Cardiac septum (tissue), 1 donor: ENCODE measurements around the gene ZNF346. TPM values are rescaled to one million over a fixed set of nuclear protein-coding genes. Genes with fewer than 3 reads are reported as not detected.

Experiments used
- DNase-seq: peaks from one replicate; pipeline ENCODE4 v3.0.0-alpha.2; 2020; ENCODE audit warnings: low spot score
- intact Hi-C: fragments of 100-400 bp; cut with DNase I; formaldehyde crosslinking; loops from one replicate; pipeline ENCODE4 v1.14.0; 2022
- total RNA-seq: library from RNA; stranded (reverse); fragmentation: NEBNext Ultra II Directional; extraction: Animal tissue kit (Norgen Biotek cat#: 25700); gene quantifications from one replicate; pipeline ENCODE4 v1.2.1, GENCODE V29; 2021
- donor health status: DM: no; HTN: no; CAD: no.

The ZNF346 gene
- total RNA-seq, 1 donor from 2014 or later, result 9.1 TPM

- intact Hi-C loops, result no loop called here
- DNase-seq, result no peak
Observed at GRCh38 chr5:177090813-177091212, 68.3 kb downstream of the ZNF346 start.

- intact Hi-C loops, result no loop called here
- DNase-seq, result no peak
Observed at GRCh38 chr5:177091232-177091631, 68.7 kb downstream of the ZNF346 start.

- no peak for DNase-seq
- intact Hi-C loops, result no loop called here
Observed at GRCh38 chr5:177092178-177093081, 69.9 kb downstream of the ZNF346 start.

- intact Hi-C loops, result no loop called here
- no peak for DNase-seq
Observed at GRCh38 chr5:177093082-177093712, 70.7 kb downstream of the ZNF346 start.

GRCh38 chr5:177093803-177094202 lies 71.3 kb downstream of the ZNF346 start:
- intact Hi-C loops, result no loop called here
- no peak for DNase-seq

DNA sequence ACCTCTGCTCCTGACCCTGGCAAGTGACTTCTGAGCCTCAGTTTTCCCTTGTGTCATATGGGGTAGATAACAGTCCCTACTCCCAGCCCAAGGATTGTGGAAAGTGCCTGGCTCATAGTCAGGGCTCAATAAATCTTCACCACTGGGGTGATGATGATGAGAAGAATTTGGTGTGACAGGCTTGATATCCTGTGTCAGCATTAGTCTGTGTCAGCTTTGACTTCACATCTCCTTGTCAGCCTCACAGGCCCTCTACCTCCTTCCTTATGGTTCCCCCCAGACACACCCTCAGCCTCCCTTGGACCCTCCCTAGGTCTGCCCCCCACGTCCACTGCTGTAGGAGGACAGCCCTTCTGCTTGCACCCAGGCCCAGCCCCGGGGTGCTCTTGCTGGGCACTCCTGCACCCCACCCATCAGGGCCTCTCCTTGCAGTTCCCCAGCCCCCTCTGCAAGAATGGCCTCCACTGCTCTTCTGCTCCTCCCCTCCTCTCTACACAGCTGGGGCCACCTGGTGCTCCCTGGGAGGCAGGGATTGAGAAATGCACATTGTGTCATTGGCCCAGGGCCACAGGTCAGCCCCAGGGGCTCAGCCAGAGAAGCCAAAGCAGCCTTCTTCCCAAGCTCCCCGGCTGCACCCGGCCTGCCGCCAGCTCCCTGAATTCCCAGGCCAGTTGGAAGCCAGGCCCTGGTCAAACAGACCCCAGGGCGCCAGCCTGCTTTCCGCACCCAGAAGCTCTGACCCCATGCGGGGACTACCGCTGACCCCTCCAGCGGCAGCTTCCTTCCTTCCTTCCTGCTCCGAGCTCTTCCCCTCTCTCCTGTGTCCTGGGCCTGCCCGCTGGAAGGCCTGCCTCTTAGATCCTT lies 72.0 kb downstream of the ZNF346 start:
- DNase-seq, result no peak
- intact Hi-C loops, result no loop called here

- no peak for DNase-seq
Observed at GRCh38 chr5:177095088-177095669, 72.7 kb downstream of the ZNF346 start.

DNA sequence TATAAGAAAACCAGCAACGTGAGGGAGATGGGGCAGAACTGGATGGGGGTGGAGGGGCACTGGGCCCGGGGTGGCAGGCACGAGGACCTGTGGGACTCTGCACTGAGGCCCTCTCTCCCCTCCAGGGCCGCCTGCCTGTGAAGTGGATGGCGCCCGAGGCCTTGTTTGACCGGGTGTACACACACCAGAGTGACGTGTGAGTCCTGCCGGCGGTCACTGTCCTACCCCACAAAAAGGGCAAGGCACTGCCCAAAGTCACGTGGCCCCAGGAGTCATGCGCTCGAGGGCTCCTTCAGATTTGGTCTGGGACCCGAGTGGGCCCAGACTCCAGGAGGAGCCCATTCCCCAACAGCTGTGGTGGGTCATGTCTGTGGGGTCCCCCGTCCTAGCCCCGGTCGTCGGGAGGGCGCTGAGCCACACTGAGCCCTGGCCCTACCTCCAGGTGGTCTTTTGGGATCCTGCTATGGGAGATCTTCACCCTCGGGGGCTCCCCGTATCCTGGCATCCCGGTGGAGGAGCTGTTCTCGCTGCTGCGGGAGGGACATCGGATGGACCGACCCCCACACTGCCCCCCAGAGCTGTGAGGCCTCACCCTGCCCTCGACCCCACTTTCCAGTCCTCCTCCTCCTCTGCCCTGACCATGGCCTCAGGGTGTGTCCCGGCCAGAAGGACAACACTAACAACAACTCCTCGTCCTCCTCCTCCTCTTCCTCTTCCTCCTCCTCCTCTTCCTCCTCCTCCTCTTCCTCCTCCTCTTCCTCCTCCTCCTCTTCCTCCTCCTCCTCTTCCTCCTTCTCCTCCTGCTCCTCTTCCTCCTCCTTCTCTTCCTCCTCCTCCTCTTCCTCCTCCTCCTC lies 73.9 kb downstream of the ZNF346 start:
- no peak for DNase-seq
- intact Hi-C loops, result no loop called here

More at GRCh38 chr5:177095088-177095669, 72.7 kb downstream of the ZNF346 start:
- intact Hi-C loops, result no loop called here

GRCh38 chr5:177097016-177097985 lies 74.8 kb downstream of the ZNF346 start:
- intact Hi-C loops, result no loop called here
- no peak for DNase-seq

GRCh38 chr5:177098120-177098469 lies 75.6 kb downstream of the ZNF346 start:
- intact Hi-C loops, result no loop called here
- DNase-seq, result no peak

DNA sequence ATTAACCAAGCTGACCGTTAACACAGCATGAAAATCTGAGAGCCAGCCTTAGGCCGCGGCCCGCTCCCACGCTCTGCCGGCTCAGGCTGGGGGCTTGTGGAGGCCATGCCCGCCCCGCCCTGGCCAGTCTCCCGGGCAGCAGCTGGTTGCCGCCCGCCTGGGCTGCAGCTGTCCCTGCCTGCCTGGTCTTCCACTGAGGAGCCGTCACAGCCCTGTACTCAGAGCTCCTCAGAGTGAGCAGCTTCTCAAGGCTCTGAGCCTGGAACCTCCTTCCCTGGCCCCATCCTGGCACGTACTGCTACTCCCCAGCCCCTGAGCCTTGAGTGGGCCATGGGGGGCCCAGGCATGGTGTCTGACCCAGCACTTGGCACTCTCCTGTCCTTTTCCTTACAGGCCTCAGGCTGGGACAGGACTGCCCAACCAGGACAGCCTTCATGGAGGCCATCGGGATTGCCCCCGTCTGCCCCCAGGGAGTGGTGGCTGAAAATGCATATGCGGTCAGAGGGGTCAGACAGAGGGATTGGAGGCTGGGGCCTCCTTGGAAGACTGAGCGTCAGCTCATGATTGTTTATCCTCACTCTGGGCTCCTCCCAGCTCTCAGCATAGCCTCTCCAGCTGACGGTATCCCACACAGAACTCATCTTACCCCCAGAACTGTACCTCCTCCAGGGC lies 76.1 kb downstream of the ZNF346 start:
- DNase-seq, result no peak
- intact Hi-C loops, result no loop called here

GRCh38 chr5:177099422-177100093 lies 77.1 kb downstream of the ZNF346 start:
- intact Hi-C loops, result no loop called here
- DNase-seq, result no peak

DNA sequence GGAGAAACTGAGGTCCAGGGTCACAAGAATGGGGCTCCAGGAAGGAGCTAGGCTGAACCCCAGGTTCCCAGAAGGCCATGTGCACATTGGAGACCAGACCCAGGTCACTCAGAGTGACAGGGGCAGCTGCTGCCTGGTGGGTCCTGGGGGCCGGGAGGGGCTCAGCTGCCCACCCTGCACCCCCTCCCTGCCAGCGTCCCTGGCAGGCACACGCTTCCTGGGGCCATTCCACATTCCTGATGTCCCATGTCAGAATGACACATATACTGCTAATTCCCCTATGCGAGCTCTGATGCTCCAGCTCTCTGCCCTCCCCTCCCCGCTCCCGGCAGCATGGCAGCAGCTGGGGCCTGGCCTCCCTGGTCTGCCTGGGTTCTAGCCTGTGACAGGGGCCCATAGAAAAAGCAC lies 78.2 kb downstream of the ZNF346 start:
- intact Hi-C loops, result no loop called here
- DNase-seq, result no peak

- DNase-seq, result no peak
- intact Hi-C loops, result no loop called here
Observed at GRCh38 chr5:177103523-177104253, 81.2 kb downstream of the ZNF346 start.

DNA sequence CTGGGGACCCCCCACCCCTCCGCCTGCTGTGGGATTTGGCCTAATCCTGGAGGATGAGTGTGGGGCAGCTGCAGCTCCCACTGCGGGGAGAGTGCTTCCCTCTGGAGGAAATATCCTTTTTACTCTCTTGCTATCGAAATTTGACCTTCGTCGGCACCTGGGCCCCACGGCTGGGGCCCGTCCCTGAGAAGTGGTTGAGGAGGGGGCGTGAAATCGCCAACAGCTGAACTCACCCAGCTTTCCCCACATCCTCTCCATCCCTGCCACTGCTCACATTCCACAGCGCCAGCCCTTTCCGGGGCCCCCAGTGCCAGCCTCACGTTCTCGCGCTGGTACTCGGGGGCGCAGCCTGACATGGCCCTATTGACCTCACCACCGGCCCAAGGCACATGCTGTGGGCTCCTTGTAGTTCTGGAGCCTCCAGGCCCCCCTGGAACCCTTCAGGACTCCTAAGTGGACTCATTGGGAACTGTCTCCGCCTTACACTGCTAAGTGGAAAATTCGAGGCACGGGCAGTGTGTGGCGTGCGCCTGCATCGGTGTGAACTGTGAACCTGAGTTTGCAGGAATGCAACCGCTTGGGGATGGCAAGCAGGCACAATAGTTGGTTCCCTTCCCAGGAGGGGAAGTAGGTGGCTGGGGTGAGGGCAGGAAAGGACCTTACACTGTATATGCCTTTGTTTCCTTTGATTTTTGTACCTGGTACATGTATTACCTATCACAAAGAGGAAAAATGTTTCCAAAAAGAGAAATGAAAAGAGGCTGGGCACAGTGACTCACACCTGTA lies 83.4 kb downstream of the ZNF346 start:
- DNase-seq, result no peak
- intact Hi-C loops, result no loop called here
